Measurements from ENCODE around the gene AGR2. TPM values are rescaled to one million over a fixed set of nuclear protein-coding genes. Genes with fewer than 3 reads are reported as not detected.
A peak's percentile ranks its signal among the peaks of the same experiment; 100 is the strongest.

AGR2 gene
- total and polyA plus RNA-seq, 9 donors, result 6.1 to 34.7 (median 11.0) TPM

GRCh38 chr7:16841681-16842080 is 36.9 kb upstream of the AGR2 start:
- no peaks in the 10 kb centered on the region for H3K27me3 ChIP-seq (ENCODE audit: control insufficient read depth, insufficient read depth, low read length)
- DNase-seq, result no peak
- H3K4me3 ChIP-seq (ENCODE audit: low read length), result no peak overlapping the region
- 65% methylated on average over 3 of the region's 4 CpGs for WGBS (ENCODE audit: insufficient coverage)
- no peaks in the 10 kb centered on the region for H3K36me3 ChIP-seq (ENCODE audit: control insufficient read depth, insufficient read depth, low read length)
- H3K27ac ChIP-seq (ENCODE audit: low read length), result no peak overlapping the region
- H3K9me3 ChIP-seq (replicated peaks; ENCODE audit: control insufficient read depth, low read depth, low read length), result no peaks in the 10 kb centered on the region
- no peaks in the 10 kb centered on the region for H3K4me1 ChIP-seq (ENCODE audit: control insufficient read depth, insufficient read depth, low read length)

GRCh38 chr7:16840094-16840493 is 35.3 kb upstream of the AGR2 start:
- H3K9me3 ChIP-seq (replicated peaks; ENCODE audit: control insufficient read depth, low read depth, low read length), result no peaks in the 10 kb centered on the region
- 85% methylated on average over 5 of the region's 6 CpGs for WGBS (ENCODE audit: insufficient coverage)
- no peak overlapping the region for H3K27ac ChIP-seq (ENCODE audit: low read length)
- DNase-seq, result no peak
- no peaks in the 10 kb centered on the region for H3K36me3 ChIP-seq (ENCODE audit: control insufficient read depth, insufficient read depth, low read length)
- H3K27me3 ChIP-seq (ENCODE audit: control insufficient read depth, insufficient read depth, low read length), result no peaks in the 10 kb centered on the region
- H3K4me3 ChIP-seq (ENCODE audit: low read length), result no peak overlapping the region
- H3K4me1 ChIP-seq (ENCODE audit: control insufficient read depth, insufficient read depth, low read length), result no peaks in the 10 kb centered on the region

GRCh38 chr7:16839646-16840045 is 34.8 kb upstream of the AGR2 start:
- Histone ChIP-seq H3K36me3 (ENCODE audit: control insufficient read depth, insufficient read depth, low read length) (no peaks in the 10 kb centered on the region), H3K4me3 (ENCODE audit: low read length) (no peak overlapping the region), H3K27me3 (ENCODE audit: control insufficient read depth, insufficient read depth, low read length) (no peaks in the 10 kb centered on the region), H3K4me1 (ENCODE audit: control insufficient read depth, insufficient read depth, low read length) (no peaks in the 10 kb centered on the region), H3K27ac (ENCODE audit: low read length) (no peak overlapping the region), H3K9me3 (replicated peaks; ENCODE audit: control insufficient read depth, low read depth, low read length) (no peaks in the 10 kb centered on the region)
- peak; percentile 8 for DNase-seq
- no CpG with 5 or more reads among the region's 2 CpGs for WGBS (ENCODE audit: insufficient coverage)

- DNase-seq, result no peak
- no CpG with 5 or more reads among the region's 1 CpG for WGBS (ENCODE audit: insufficient coverage)
Observed at GRCh38 chr7:16838891-16839290, 34.1 kb upstream of the AGR2 start.

GRCh38 chr7:16838386-16838785 is 33.6 kb upstream of the AGR2 start:
- Histone ChIP-seq H3K36me3 (ENCODE audit: control insufficient read depth, insufficient read depth, low read length) (no peaks in the 10 kb centered on the region), H3K9me3 (replicated peaks; ENCODE audit: control insufficient read depth, low read depth, low read length) (no peaks in the 10 kb centered on the region), H3K27ac (ENCODE audit: low read length) (no peak overlapping the region), H3K4me1 (ENCODE audit: control insufficient read depth, insufficient read depth, low read length) (no peaks in the 10 kb centered on the region), H3K4me3 (ENCODE audit: low read length) (no peak overlapping the region), H3K27me3 (ENCODE audit: control insufficient read depth, insufficient read depth, low read length) (no peaks in the 10 kb centered on the region)
- DNase-seq, result no peak
- no CpG with 5 or more reads among the region's 3 CpGs for WGBS (ENCODE audit: insufficient coverage)

More at GRCh38 chr7:16838891-16839290, 34.1 kb upstream of the AGR2 start:
- no peaks in the 10 kb centered on the region for H3K27me3 ChIP-seq (ENCODE audit: control insufficient read depth, insufficient read depth, low read length)
- no peaks in the 10 kb centered on the region for H3K4me1 ChIP-seq (ENCODE audit: control insufficient read depth, insufficient read depth, low read length)
- H3K27ac ChIP-seq (ENCODE audit: low read length), result no peak overlapping the region
- H3K36me3 ChIP-seq (ENCODE audit: control insufficient read depth, insufficient read depth, low read length), result no peaks in the 10 kb centered on the region
- H3K9me3 ChIP-seq (replicated peaks; ENCODE audit: control insufficient read depth, low read depth, low read length), result no peaks in the 10 kb centered on the region
- no peak overlapping the region for H3K4me3 ChIP-seq (ENCODE audit: low read length)

GRCh38 chr7:16836481-16836880 is 31.7 kb upstream of the AGR2 start:
- DNase-seq, result no peak
- Histone ChIP-seq H3K9me3 (replicated peaks; ENCODE audit: control insufficient read depth, low read depth, low read length) (no peaks in the 10 kb centered on the region), H3K36me3 (ENCODE audit: control insufficient read depth, insufficient read depth, low read length) (no peaks in the 10 kb centered on the region), H3K4me1 (ENCODE audit: control insufficient read depth, insufficient read depth, low read length) (no peaks in the 10 kb centered on the region), H3K4me3 (ENCODE audit: low read length) (no peak overlapping the region), H3K27me3 (ENCODE audit: control insufficient read depth, insufficient read depth, low read length) (no peaks in the 10 kb centered on the region), H3K27ac (ENCODE audit: low read length) (no peak overlapping the region)
- WGBS (ENCODE audit: insufficient coverage), result no CpG with 5 or more reads among the region's 5 CpGs

GRCh38 chr7:16833373-16833772 is 28.6 kb upstream of the AGR2 start:
- WGBS (ENCODE audit: insufficient coverage), result no CpG with 5 or more reads among the region's 1 CpG
- Histone ChIP-seq H3K9me3 (replicated peaks; ENCODE audit: control insufficient read depth, low read depth, low read length) (no peaks in the 10 kb centered on the region), H3K27me3 (ENCODE audit: control insufficient read depth, insufficient read depth, low read length) (no peaks in the 10 kb centered on the region)

GRCh38 chr7:16826060-16826459 is 21.3 kb upstream of the AGR2 start:
- H3K4me3 ChIP-seq (ENCODE audit: low read length), result no peak overlapping the region
- no peaks in the 10 kb centered on the region for H3K27me3 ChIP-seq (ENCODE audit: control insufficient read depth, insufficient read depth, low read length)
- no peaks in the 10 kb centered on the region for H3K9me3 ChIP-seq (replicated peaks; ENCODE audit: control insufficient read depth, low read depth, low read length)
- H3K27ac ChIP-seq (ENCODE audit: low read length), result no peak overlapping the region
- DNase-seq, result no peak
- no peaks in the 10 kb centered on the region for H3K4me1 ChIP-seq (ENCODE audit: control insufficient read depth, insufficient read depth, low read length)
- H3K36me3 ChIP-seq (ENCODE audit: control insufficient read depth, insufficient read depth, low read length), result no peaks in the 10 kb centered on the region

More at GRCh38 chr7:16833373-16833772, 28.6 kb upstream of the AGR2 start:
- no peak for DNase-seq
- Histone ChIP-seq H3K4me1 (ENCODE audit: control insufficient read depth, insufficient read depth, low read length) (no peaks in the 10 kb centered on the region), H3K4me3 (ENCODE audit: low read length) (no peak overlapping the region), H3K36me3 (ENCODE audit: control insufficient read depth, insufficient read depth, low read length) (no peaks in the 10 kb centered on the region), H3K27ac (ENCODE audit: low read length) (no peak overlapping the region)

- no peaks in the 10 kb centered on the region for H3K4me1 ChIP-seq (ENCODE audit: control insufficient read depth, insufficient read depth, low read length)
- no peaks in the 10 kb centered on the region for H3K27me3 ChIP-seq (ENCODE audit: control insufficient read depth, insufficient read depth, low read length)
- WGBS (ENCODE audit: insufficient coverage), result no CpG with 5 or more reads among the region's 3 CpGs
- H3K27ac ChIP-seq (ENCODE audit: low read length), result no peak overlapping the region
- no peak overlapping the region for H3K4me3 ChIP-seq (ENCODE audit: low read length)
- DNase-seq, result no peak
- H3K36me3 ChIP-seq (ENCODE audit: control insufficient read depth, insufficient read depth, low read length), result no peaks in the 10 kb centered on the region
- H3K9me3 ChIP-seq (replicated peaks; ENCODE audit: control insufficient read depth, low read depth, low read length), result no peaks in the 10 kb centered on the region
Observed at GRCh38 chr7:16822029-16822428, 17.2 kb upstream of the AGR2 start.

GRCh38 chr7:16818732-16819131 is 13.9 kb upstream of the AGR2 start:
- no peaks in the 10 kb centered on the region for H3K4me1 ChIP-seq (ENCODE audit: control insufficient read depth, insufficient read depth, low read length)
- WGBS (ENCODE audit: insufficient coverage), result 85% methylated on average over 1 of the region's 3 CpGs

GRCh38 chr7:16817536-16817935 is 12.7 kb upstream of the AGR2 start:
- Histone ChIP-seq H3K27ac (ENCODE audit: low read length) (no peak overlapping the region), H3K4me3 (ENCODE audit: low read length) (no peak overlapping the region), H3K27me3 (ENCODE audit: control insufficient read depth, insufficient read depth, low read length) (no peaks in the 10 kb centered on the region), H3K9me3 (replicated peaks; ENCODE audit: control insufficient read depth, low read depth, low read length) (no peaks in the 10 kb centered on the region), H3K36me3 (ENCODE audit: control insufficient read depth, insufficient read depth, low read length) (no peaks in the 10 kb centered on the region), H3K4me1 (ENCODE audit: control insufficient read depth, insufficient read depth, low read length) (no peaks in the 10 kb centered on the region)
- no CpG with 5 or more reads among the region's 1 CpG for WGBS (ENCODE audit: insufficient coverage)
- DNase-seq, result no peak

More at GRCh38 chr7:16818732-16819131, 13.9 kb upstream of the AGR2 start:
- Histone ChIP-seq H3K4me3 (ENCODE audit: low read length) (no peak overlapping the region), H3K36me3 (ENCODE audit: control insufficient read depth, insufficient read depth, low read length) (no peaks in the 10 kb centered on the region), H3K27ac (ENCODE audit: low read length) (no peak overlapping the region), H3K27me3 (ENCODE audit: control insufficient read depth, insufficient read depth, low read length) (no peaks in the 10 kb centered on the region), H3K9me3 (replicated peaks; ENCODE audit: control insufficient read depth, low read depth, low read length) (no peaks in the 10 kb centered on the region)
- no peak for DNase-seq
